Hepatocyte (in vitro differentiated cells): ENCODE data around the gene KBTBD13.

Experiments
- EZH2 ChIP-seq: fragments of 200-600 bp; sonication (generic); IDR thresholded peaks from 2 replicates; pipeline ENCODE4 v1.6.1; 2016; ENCODE audit warnings: antibody characterized with exemption, mild to moderate bottlenecking, borderline replicate concordance
- EZH2phosphoT487 ChIP-seq: fragments of 200-600 bp; sonication (generic); IDR thresholded peaks from one replicate; pipeline ENCODE4 v1.6.1; 2018; ENCODE audit warnings: antibody characterized with exemption, mild to moderate bottlenecking, low read depth, moderate library complexity; ENCODE audit not compliant: unreplicated experiment, severe bottlenecking
- TF ChIP-seq, protein P1 (sequence below): fragments of 200-600 bp; sonication (generic); IDR thresholded peaks from 2 replicates; pipeline ENCODE4 v1.5.1; 2016; ENCODE audit warnings: antibody characterized with exemption, mild to moderate bottlenecking; ENCODE audit not compliant: poor library complexity

DNA sequence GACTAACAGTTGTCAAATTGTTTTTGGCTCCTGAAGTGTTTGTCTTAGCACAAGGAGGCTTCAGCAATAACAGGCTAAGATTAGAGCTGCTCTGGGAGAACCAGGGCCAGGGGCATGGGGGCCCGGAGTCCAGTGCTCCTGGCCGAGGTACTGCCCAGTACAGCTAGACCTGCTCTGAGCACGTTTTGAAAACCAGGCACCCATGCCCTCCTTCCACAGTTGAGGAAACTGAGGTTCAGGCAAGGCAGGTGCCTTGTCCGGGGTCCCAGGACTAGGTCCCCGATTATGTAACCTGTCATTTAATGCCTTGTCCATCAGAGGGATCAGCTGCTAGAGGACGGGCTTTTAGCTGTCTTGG lies 19.2 kb downstream of the KBTBD13 start:
- no peak for TF ChIP-seq EZH2phosphoT487
- TF ChIP-seq, protein P1, sequence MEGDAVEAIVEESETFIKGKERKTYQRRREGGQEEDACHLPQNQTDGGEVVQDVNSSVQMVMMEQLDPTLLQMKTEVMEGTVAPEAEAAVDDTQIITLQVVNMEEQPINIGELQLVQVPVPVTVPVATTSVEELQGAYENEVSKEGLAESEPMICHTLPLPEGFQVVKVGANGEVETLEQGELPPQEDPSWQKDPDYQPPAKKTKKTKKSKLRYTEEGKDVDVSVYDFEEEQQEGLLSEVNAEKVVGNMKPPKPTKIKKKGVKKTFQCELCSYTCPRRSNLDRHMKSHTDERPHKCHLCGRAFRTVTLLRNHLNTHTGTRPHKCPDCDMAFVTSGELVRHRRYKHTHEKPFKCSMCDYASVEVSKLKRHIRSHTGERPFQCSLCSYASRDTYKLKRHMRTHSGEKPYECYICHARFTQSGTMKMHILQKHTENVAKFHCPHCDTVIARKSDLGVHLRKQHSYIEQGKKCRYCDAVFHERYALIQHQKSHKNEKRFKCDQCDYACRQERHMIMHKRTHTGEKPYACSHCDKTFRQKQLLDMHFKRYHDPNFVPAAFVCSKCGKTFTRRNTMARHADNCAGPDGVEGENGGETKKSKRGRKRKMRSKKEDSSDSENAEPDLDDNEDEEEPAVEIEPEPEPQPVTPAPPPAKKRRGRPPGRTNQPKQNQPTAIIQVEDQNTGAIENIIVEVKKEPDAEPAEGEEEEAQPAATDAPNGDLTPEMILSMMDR, result no peak
- TF ChIP-seq EZH2, result no peak
